HG03558 (cell line): ENCODE results near the gene DMRT3.

Source experiments
- ATAC-seq: cut with Tn5 transposase; IDR thresholded peaks from one replicate; pipeline ENCODE4 v1.9.1; 2021; ENCODE audit warnings: moderate number of reproducible peaks; ENCODE audit not compliant: unreplicated experiment; ENCODE audit errors: extremely low read depth

DMRT3 gene, protein sequence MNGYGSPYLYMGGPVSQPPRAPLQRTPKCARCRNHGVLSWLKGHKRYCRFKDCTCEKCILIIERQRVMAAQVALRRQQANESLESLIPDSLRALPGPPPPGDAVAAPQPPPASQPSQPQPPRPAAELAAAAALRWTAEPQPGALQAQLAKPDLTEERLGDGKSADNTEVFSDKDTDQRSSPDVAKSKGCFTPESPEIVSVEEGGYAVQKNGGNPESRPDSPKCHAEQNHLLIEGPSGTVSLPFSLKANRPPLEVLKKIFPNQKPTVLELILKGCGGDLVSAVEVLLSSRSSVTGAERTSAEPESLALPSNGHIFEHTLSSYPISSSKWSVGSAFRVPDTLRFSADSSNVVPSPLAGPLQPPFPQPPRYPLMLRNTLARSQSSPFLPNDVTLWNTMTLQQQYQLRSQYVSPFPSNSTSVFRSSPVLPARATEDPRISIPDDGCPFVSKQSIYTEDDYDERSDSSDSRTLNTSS

DNA sequence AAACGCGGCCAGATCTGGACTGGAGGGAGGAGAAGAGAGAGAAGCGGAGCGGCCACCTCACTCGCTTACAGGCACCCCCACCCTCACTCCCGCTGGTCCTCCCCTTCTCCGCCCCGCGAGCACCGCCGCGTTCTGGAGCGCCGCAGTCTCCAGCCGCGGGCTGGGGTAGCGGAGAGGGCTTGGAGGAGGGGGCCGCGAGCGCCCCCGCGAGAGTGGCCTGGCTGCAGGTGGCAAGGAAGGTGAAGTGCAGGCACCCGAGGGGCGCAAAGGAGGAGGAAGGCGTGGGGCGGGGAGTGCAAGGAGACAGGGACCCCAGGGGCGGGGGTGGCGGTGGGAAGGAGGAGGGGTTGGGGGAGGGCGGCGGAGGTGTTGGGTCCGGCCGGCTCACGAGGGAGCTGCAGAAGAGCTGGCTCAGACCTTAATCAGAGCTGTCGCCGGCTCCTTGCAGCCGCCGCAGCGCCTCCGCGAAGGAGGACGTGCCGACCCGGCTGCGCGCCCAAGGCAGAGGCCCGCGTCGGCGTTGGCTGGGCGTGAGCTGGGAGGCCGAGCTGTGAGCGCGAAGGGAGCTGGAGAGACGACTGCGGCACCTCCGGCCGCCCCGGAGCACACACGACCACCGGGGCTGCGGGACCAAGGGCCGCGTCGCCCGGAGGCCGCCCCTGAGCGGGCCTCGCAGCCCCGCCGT, at the start of gene DMRT3:
Gene DMRT3, plus strand, starts transcription at position 398 of the 685 bp plus-strand sequence. CDS start 347 bp downstream, outside the sequence.
- no peak for ATAC-seq

DNA sequence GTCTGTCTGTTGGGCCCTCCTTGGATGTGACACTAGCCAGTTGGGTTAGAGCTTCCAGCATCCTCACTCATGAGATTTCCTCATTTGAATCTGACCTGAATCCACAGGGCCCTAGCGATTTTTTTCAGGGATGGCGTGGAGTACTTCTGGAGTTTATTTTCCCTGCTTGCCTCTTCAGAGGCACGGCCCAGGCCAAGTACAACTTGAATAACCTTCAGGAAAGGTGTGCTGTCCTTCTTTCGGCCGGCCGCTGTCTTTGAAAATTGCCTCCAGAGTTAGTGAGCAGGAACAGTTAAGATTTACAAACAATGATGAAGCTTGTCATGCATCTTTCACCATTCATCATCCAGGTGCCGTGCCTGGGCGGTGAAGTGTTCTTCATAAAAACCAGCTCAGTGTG, 49.5 kb upstream of the DMRT3 start:
- ATAC-seq, result no peak

DNA sequence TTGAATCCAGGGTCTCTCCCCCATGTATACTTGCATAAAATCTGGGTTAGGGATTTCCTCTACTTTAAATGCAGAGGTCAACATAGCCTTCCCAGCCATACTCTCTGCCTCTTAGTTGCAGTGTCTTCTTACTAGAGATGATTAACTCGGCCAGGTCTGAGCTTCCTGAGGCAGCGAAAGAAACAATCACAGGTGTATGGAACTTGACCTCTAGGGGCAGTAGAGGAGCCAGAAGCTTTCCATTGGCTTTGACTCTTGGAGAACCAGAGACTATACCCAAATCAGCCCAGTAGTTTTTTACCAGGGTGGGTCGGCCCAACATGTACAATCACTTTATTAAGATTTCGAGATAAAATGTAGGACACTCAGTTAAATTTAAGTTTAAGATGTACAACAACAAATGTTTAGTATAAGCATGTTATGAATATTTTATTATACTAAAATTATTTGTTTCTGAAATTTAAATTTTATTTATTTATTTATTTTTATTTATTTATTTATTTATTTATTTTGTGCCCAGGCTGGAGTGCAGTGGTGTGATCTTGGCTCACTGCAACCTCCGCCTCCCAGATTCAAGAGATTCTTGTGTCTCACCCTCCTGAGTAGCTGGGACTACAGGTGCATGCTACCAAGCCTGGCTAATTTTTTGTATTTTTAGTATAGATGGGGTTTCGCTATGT, 48.0 kb upstream of the DMRT3 start:
- no peak for ATAC-seq

DNA sequence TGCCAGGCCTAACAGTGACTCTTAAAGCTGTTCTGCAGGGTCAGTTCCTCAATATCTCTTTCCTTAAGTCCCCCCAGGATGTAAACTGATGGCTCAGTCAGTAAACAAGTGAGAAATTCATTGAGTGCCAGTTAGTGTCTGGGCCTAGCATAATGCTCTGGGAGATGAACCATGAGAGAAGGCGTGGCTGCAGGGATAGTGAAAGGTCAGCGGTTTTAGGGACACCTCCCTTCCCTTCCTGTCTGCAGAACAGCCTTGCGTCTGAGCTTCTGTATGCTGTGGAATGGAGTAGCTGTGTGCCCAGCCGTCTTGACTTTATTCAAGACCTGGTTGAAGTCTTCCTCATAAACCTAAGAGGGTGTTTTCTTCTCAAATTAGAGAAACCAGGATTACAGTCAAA, 46.7 kb upstream of the DMRT3 start:
- no peak for ATAC-seq

DNA sequence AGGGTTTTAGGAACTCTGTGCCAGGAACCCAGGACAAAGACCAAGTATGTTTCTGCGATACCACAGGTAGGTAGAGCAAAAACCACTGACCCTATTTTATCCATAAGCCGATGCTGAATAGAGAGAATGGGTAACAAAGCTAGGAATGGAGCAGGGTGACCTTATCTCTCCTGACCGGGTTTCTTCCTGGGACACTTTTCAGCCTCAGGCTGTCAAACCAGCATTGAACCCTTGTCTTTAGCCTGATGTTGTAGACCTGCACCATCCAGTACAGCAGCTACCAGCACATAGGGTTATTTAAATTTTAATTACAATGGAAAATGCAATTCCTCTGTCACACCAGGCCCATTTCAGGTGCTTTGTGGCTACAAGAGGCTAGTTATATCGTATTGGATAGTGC, 43.1 kb upstream of the DMRT3 start:
- no peak for ATAC-seq

DNA sequence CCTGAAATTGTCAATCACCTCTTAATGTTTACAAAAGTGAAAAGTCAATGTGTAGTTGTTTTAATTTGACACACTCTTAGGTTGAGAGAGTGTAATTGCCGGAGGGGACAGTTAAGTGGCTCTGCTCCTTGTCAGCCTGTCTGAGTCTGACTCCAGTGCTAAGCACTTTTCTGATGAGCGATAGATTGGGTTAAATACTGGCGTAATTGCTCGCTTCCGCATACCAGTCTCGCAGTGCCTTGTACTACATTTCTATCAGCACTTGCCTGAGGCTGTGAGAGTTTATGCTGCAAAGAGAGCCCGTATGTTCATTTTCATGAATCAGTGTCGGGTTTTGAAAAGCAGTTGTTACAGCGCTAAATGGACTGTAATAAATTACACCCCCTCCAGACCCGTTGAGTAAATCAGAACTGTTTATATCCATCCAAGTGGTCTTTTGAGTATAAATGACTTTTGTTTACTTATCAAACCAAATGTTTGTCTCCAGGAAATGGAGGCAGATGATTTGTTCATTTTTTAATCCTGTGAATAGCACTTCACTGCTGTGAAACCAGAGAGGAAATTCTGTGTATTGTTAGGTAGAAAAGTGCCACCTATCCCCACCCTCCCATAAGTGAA, 41.0 kb upstream of the DMRT3 start:
- ATAC-seq, result no peak

DNA sequence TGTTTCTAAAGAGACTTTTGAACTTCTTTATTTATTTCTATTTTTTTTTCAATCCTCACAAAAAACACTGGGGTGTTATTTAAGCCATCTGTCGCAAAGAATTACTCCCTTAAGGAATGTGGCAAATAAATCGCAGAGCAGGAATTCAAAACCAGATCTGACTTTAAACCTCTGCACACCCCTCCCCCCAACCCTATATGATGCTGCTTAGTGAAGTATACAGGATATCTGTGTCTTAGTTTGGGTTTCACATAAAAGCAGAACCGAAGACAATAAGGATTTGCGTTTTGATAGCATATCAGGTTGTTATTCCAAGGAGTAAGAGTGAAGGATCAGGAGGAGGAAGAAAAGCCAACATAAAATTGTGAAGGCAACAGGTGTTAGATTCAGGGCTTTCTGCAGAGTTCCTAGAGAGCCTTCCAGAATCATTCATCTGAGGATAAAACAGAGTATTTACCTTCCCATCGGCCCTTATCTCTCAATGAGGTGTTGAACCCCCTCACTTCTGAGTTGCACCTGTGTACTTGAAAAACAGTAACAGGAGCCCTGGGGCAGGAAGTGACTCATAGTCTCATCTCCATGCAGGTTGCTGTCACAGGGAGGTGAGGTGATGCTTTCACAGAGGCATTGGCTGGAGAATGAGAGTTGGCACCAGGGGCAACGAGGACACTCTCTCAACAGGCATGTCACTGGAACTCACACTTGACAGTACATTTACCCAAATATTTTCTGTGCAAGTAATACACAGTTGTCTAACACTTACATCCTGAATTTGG, 33.5 kb upstream of the DMRT3 start:
- ATAC-seq, result no peak

DNA sequence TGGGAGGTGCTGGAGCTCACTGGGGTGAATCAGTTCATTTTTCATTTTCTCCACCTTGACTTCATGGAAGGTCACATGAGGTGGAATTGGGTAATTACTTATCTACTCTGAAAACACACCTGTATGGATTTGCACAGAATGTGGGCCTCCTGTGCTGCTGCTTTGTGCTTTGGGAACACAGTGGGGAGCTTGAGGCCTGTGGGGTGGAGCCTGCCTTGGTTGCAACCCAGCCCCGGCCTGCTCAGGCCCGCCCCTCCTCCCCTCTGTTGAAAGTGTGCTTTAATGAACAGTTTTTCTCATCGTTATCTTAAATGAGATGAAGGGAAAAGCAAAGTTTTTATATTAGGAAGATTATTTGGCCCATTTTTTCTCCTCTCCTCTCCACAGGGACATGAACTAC, 28.5 kb upstream of the DMRT3 start:
- no peak for ATAC-seq

DNA sequence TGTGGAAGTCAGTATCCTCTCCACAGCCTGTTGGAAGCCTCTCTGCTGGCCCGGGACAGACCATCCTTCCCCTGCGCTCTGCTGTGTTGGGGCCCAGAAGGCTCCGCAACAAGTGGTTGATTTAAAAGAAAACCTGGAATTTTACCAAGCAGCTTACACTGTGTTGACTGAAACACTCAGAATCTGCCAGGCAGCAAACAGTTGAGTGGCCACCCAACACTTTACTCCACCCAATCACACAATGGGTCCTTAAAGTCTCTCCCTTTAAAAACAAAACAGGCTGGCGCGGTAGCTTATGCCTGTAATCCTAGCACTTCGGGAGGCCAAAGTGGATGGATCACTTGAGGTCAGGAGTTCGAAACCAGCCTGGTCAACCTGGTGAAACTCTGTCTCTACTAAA, 28.0 kb upstream of the DMRT3 start:
- ATAC-seq, result no peak

DNA sequence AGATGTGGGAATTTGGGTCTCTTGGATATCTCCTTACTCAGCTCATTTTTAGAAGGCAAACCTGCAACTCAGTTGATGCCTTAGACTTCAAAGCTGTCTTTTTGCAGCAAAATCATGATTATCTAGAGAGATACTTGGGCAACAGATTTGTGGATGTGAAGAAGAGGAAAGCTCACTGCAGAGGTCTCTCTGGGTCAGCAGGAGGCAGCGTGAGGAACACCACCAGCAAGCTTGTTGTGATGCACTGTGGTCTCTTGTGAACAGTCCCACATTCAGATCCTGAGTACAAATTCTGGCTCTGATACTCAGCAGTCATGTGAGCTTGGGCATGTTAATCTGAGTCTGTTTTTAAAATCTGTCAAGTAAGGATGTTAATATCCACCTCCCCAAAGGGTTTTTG, 26.3 kb upstream of the DMRT3 start:
- no peak for ATAC-seq

DNA sequence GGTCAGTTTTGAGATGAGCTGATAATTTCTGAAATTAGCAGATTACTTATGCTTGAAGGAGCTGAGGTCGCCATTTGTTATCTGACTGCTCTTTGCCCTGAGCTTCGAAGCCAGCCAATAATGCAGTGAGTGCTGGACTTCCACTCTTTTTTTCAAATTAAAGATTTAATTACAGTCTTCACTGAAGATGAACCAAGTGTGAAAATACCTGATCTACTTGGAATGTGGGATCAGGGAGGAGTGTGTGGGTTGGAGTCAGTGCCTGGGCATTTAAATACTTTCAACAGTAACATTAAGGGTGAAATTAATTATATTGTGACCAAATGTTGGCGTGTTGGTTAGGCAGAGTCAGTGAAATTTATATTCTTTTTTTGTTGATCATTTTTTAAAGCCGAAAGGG, 23.9 kb upstream of the DMRT3 start:
- no peak for ATAC-seq

DNA sequence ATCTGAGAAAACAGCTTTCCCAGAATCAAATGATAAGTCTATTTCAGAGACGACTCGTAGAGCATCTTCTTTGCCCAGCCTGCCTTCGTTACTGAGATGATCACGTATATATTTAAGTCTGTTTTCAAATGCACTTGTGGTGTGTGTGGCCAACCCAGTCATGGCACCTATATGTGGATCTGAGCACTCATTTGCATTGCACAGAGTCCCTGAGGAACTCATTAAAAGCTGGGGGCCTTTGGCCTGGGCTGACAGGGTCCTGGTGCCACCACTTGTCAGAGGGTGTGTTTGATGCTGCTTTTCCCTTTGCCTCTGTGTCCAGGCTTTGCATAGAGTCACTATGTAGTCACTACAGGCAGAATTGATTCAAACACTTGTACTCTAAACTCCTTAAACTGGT, 17.4 kb upstream of the DMRT3 start:
- ATAC-seq, result no peak

DNA sequence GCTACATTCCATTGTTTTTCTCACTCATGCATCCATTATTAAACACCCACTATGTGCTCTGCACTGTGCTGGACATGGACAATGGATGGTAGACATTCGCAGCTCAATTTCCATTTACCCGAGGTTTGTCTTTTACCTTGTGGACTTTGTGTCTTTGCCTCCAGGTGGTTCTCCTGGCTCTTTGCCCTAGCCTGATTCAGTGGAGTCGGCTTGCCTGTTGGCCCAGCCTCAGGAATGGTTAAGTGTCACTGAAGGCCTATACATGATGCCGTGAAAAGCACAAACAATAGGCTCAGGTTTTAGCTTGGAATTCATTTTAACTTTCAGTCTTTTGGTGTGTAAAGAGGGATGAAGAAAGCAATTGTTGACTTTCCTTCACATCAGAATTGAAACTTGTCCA, 16.5 kb upstream of the DMRT3 start:
- no peak for ATAC-seq

DNA sequence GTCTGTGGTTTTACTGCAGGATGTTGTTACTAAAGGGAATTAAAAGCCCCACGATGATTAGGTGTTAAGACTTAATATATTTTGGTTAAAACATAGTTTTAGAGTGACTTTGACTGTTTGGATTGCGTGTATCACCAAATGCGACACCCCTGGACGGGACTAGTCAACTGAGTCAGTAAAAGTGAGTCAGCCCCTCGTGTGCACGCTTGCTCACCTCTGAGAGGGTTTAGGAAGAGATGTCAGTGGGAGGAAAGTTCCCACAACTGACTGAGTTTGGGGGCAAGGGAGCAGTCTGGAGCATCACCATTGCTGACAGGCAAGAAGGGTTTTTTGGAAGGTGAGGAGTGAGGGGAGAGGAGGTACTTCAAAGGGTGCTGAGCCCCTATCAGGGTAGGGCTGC, 14.4 kb upstream of the DMRT3 start:
- no peak for ATAC-seq

DNA sequence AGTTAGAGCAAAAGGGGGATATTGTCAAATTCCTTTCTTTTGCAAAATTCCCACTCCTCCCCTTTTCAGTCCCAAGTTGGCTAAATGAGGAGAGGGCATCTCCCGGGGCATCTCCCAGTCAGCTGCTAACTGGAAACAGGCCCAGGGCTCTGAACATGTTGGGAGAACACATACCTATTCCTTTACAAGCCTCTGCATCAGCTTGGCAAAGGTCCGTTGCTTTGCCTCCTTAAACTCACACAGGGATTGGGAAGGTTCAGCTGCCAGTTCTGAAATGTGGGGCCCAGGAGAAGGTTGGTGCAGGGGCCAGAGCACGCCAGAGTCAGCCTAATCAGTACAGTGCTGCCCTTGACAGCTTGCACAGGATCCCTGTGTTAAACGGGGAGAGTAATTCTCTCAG, 11.0 kb upstream of the DMRT3 start:
- no peak for ATAC-seq

DNA sequence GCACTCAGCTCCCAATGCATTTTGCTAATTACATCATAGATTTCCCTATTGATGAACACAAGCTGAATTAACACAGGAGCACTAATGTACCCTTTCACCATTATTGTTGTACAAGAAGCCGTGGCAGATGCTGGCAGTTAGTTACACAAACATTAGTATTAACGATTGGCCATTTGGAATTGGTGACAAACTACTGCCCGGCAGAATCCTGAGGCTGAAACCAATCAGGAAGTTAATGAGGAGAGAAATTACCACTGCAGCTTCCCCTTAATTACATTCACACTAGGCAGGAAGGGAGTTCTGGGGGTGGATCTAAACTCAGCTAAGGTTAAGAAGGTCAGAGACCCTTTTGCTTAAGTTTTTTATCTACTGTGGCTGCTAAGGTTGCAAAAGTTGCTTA, 9.6 kb upstream of the DMRT3 start:
- ATAC-seq, result no peak

DNA sequence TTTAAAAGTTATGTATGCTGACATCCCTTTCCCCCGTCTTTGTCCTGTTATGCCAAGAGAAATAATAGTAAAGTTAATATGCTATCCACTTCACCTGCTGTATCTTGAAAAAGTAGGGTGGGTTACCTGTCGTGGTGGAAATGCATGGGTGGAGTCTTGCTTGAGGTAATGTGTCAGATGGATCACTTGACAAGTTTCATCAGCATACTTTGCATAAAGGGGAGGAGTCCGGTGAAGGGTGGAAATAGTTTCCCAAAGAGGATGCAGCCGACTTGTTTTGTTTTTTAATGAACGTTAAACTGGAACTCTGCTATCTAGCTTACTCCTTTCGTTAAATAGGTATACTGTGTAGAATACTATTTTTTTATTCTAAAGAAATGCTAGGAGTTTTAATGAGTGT, 9.0 kb upstream of the DMRT3 start:
- no peak for ATAC-seq

DNA sequence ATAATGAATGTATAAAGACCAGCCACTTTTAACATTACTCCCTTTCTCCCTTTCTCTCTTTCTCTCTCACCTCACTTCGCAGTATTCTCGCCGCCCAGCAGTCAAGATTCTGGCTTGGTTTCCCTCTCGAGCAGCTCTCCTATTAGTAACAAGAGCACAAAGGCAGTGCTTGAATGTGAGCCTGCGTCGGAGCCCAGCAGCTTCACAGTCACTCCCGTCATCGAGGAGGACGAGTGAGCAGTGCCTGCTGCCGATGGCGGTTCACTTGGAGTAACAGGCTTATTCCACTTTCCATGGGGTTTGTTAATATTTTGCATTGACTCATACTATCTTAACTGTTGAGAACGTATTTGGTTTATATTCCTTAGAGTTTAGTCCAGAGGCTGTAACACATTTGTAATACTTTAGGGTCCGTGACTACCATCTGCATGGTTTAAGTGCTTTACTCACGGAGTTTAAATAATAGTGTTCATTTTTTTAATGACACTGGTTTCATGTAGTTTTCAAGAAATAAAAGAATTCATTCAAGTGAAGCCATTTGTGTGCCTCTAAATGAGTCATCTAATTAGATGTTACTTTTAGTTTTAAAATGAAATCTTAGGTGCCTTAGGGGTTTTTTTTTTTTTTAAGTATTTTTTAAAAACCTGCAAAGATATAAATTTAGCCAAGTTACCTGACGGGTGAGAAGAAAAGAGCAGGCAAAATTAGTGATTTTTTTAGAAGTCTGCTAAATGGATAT, 8.4 kb upstream of the DMRT3 start:
- no peak for ATAC-seq
